Erythroblast (primary cell): Measurements from ENCODE around the gene HDHD5.

Source experiments
- GATA1 ChIP-seq: IDR thresholded peaks from 2 replicates; pipeline ENCODE4 v1.6.1; 2011; ENCODE audit warnings: low read depth, mild to moderate bottlenecking, control low read depth, low read length, moderate library complexity
- POLR2A ChIP-seq: IDR thresholded peaks from 2 replicates; pipeline ENCODE4 v1.6.1; 2011; ENCODE audit warnings: mild to moderate bottlenecking, low read length

GRCh38 chr22:17091851-17092250, 67.2 kb downstream of the HDHD5 start:
- TF ChIP-seq POLR2A (no peak), GATA1 (no peak)
